OCI-LY7 (cell line): ENCODE data around the gene S100A4.

Experiments
- EZH2phosphoT487 ChIP-seq: fragments of 200-600 bp; sonication (generic); IDR thresholded peaks from 2 replicates; pipeline ENCODE4 v1.6.1; 2018; ENCODE audit warnings: low read depth, borderline replicate concordance, mild to moderate bottlenecking, mixed run types, antibody characterized with exemption, low read length, moderate library complexity, mixed read lengths
- TF ChIP-seq, protein P1 (sequence below): fragments of 200-600 bp; sonication (generic); conservative IDR thresholded peaks from 2 replicates; pipeline ENCODE4 v1.5.1; 2014; ENCODE audit warnings: mild to moderate bottlenecking, antibody characterized with exemption, low read length, moderate library complexity, mixed read lengths

DNA sequence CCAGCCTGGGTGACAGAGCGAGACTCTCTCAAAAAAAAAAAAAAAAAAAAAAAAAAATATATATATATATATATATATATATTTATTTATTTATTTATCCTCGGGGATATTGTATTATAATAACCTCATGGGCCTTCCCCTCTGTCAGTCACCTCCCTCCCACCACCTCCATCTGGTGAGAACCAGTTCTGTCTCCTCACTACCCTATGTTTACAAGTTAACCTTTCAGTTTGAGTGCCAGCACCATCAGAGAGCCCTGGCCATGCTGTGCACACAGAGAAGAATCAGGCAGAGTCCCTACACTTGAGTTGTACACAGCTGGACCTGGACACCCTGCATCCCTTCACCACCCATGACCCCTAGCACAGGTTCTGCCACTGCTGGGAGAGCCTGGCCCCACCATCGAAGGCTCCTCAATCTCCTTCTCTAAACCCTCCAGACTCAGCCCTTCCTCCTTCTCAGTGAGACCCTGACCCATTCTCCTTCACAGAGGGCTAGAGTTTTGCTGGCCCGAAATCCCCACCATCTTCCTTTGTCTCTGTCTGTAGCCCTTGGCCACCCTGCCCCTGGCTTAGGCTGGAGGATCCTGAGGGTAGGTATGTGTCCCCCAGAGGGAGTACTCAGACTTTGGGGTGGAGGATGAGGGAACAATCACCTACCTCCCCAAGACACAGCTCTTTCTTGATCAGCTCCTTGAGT is 6.1 kb downstream of the S100A4 start:
- TF ChIP-seq, protein P1, sequence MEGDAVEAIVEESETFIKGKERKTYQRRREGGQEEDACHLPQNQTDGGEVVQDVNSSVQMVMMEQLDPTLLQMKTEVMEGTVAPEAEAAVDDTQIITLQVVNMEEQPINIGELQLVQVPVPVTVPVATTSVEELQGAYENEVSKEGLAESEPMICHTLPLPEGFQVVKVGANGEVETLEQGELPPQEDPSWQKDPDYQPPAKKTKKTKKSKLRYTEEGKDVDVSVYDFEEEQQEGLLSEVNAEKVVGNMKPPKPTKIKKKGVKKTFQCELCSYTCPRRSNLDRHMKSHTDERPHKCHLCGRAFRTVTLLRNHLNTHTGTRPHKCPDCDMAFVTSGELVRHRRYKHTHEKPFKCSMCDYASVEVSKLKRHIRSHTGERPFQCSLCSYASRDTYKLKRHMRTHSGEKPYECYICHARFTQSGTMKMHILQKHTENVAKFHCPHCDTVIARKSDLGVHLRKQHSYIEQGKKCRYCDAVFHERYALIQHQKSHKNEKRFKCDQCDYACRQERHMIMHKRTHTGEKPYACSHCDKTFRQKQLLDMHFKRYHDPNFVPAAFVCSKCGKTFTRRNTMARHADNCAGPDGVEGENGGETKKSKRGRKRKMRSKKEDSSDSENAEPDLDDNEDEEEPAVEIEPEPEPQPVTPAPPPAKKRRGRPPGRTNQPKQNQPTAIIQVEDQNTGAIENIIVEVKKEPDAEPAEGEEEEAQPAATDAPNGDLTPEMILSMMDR: no peak
- TF ChIP-seq EZH2phosphoT487: no peak
